ENCODE results near the gene BMP7.

BMP7 gene

GRCh38 chr20:57134804-57135203 is 131.6 kb downstream of the BMP7 start:
- DNase-seq (ENCODE audit: low read depth): no peak
- no peak overlapping the region for H3K4me3 ChIP-seq (ENCODE audit: low read depth, low read length)
- TF ChIP-seq CTCF (IDR thresholded peaks at IDR 0.05; ENCODE audit: insufficient read depth, low read depth, low read length, missing control alignments): no peak

- no peak for DNase-seq (ENCODE audit: low read depth)
- H3K4me3 ChIP-seq (ENCODE audit: low read depth, low read length): no peak overlapping the region
- TF ChIP-seq CTCF (IDR thresholded peaks at IDR 0.05; ENCODE audit: insufficient read depth, low read depth, low read length, missing control alignments): no peak
Observed at GRCh38 chr20:57133926-57134650, 132.4 kb downstream of the BMP7 start.

GRCh38 chr20:57131601-57132391 is 134.6 kb downstream of the BMP7 start:
- H3K4me3 ChIP-seq (ENCODE audit: low read depth, low read length): no peak overlapping the region
- TF ChIP-seq CTCF (IDR thresholded peaks at IDR 0.05; ENCODE audit: insufficient read depth, low read depth, low read length, missing control alignments): no peak
- no peak for DNase-seq (ENCODE audit: low read depth)

DNA sequence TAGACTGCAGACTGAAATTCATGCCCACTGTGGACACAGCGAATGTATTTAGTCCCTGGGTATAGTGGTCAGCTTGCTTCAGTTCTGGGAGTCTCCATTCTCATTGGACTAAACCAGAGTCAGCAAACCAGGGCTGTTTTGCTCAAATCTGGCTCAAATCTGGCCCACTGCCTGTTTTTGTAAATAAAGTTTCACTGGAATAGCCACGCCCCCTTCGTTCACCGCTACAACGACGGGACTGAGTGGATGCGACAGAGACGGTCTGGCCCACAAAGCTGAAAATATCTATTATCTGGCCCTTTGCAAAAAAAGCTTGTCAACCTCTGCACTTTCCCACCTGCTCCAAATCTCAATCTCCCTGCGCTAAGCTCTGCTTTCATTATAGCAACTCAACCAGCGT is 135.4 kb downstream of the BMP7 start:
- TF ChIP-seq CTCF (IDR thresholded peaks at IDR 0.05; ENCODE audit: insufficient read depth, low read depth, low read length, missing control alignments): no peak
- no peak overlapping the region for H3K4me3 ChIP-seq (ENCODE audit: low read depth, low read length)
- DNase-seq (ENCODE audit: low read depth): no peak

DNA sequence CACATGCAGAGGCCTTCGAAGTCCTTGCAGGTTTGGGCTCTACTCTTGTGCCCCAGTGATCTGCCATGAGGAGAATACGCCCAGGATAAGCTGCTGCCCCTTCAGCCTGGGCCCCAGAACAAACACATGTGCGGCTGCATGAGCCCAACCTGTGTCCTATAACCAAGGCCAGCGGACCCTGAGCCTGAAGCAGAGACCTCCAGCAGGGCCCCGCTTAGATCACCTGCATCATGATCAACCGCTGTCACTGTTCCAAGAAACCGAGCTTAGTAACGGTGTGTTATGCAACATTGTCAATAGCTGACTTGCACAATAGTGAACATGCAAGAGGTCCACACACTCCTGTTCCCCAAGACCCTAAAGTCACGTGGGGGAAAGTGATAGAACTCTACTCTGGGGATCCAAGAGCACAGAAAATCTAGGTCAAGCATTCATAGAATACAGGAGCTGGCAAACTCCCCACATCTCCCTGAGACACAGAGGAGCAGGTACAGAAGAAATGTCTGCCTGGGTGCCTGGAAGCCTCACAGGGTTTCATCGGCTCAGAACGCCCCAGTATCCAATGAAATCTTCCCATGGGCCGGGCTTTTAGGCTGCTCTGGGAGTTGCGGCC is 136.2 kb downstream of the BMP7 start:
- no peak for TF ChIP-seq CTCF (IDR thresholded peaks at IDR 0.05; ENCODE audit: insufficient read depth, low read depth, low read length, missing control alignments)
- DNase-seq (ENCODE audit: low read depth): no peak
- no peak overlapping the region for H3K4me3 ChIP-seq (ENCODE audit: low read depth, low read length)

DNA sequence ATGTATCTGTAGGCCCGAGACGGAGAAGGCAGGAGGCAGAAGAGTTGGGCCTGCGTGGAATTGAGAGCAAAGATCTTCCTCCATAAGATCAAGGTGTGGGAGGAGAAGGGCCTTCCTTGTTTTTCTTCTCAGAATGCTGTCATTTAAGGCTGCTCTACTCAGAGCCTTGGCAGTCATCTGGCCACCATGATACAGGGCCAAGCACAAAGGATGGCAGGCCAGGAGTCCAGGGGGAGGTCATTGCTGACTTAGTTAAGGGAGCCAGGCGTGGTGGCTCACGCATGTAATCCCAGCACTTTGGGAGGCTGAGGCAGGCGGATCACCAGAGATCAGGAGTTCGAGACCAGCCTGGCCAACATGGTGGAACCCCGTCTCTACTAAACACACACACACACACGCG is 137.1 kb downstream of the BMP7 start:
- no peak for TF ChIP-seq CTCF (IDR thresholded peaks at IDR 0.05; ENCODE audit: insufficient read depth, low read depth, low read length, missing control alignments)

More for the DNA sequence above, 137.1 kb downstream of the BMP7 start:
- DNase-seq (ENCODE audit: low read depth): no peak
- H3K4me3 ChIP-seq (ENCODE audit: low read depth, low read length): no peak overlapping the region

All from GM12865 (cell line).